ENCODE data around the gene CSF2RB.

The CSF2RB gene

DNA sequence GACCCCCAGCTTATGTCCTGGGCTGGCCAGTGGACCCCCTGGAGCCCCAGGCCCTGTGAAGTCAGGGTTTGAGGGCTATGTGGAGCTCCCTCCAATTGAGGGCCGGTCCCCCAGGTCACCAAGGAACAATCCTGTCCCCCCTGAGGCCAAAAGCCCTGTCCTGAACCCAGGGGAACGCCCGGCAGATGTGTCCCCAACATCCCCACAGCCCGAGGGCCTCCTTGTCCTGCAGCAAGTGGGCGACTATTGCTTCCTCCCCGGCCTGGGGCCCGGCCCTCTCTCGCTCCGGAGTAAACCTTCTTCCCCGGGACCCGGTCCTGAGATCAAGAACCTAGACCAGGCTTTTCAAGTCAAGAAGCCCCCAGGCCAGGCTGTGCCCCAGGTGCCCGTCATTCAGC is 24.6 kb downstream of the CSF2RB start:
- DNase-seq = no peak

DNA sequence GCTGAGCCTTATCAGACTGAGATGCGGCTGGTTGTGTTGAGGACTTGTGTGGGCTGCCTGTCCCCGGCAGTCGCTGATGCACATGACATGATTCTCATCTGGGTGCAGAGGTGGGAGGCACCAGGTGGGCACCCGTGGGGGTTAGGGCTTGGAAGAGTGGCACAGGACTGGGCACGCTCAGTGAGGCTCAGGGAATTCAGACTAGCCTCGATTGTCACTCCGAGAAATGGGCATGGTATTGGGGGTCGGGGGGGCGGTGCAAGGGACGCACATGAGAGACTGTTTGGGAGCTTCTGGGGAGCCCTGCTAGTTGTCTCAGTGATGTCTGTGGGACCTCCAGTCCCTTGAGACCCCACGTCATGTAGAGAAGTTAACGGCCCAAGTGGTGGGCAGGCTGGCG is 25.5 kb downstream of the CSF2RB start:
- no peak for DNase-seq

DNA sequence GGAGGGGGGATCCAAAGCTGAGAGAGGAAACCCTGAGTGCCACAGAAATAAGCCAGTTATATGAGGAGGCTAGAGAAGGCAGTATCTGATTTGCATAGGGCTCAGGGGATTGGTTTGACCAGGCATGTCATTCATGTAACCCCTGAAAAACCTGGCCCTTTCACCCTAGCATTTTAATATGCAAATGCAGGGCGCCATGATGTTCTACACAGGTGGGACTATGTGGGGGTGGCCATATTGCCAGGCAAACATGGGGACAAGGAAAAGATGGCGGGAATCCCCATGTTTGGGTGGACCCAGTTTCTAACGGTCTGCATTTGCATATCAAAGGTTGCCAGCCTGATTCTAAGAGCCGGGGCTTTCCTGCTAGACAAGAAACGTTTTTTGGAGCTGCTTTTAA is 27.2 kb downstream of the CSF2RB start:
- no peak for DNase-seq

DNA sequence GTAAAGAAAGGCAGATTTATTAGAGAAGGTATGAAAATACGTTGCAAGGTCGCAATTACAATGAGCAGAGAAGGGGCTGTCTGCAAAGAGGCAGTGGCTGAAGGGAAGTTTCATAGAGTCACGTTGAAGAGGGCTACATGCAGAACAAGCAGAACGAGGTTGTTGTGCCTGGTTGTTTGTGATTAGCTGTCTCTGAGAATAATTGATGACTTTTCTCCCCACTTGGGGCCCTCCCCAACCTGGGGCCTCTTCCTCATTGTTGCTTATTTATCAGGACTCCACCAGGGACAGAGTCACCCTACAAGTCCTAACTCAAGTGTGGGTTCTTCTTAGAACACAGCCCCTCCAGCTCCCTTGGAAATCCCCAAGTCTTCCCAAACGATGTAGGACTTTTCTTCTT is 29.1 kb downstream of the CSF2RB start:
- DNase-seq = no peak

DNA sequence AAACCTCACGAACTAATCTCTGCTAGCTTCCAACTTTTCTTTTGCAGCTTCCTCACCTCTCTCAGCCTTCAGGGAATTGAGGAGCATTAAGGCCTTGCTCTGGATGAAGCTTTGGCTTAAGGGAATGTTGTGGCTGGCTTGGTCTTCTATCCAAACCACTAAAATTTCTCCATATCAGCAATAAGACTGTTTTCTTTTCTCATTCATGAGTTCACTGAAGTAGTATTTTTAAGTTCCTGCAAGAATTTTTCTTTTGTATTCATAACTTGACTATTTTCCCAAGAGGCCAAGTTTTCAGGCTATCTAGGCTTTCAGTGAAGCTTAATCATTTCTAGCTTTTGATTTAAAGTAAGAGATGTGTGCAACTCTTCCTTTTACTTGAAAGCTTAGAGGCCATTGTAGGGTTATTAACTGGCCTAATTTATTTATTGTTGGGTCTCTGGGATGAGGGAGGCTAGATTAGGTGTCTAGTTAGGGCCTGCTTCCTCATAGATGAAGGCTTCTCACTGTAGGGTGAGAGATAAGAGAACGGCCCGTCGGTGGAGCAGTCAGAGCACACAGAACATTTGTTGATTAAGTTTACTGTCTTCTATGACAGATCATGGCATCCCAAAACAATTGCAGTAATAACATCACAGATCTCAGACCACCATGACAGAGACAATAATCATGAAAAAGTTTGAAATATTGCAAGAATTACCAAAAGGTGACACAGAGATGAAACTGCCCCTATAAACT is 33.2 kb downstream of the CSF2RB start:
- no peak for DNase-seq

DNA sequence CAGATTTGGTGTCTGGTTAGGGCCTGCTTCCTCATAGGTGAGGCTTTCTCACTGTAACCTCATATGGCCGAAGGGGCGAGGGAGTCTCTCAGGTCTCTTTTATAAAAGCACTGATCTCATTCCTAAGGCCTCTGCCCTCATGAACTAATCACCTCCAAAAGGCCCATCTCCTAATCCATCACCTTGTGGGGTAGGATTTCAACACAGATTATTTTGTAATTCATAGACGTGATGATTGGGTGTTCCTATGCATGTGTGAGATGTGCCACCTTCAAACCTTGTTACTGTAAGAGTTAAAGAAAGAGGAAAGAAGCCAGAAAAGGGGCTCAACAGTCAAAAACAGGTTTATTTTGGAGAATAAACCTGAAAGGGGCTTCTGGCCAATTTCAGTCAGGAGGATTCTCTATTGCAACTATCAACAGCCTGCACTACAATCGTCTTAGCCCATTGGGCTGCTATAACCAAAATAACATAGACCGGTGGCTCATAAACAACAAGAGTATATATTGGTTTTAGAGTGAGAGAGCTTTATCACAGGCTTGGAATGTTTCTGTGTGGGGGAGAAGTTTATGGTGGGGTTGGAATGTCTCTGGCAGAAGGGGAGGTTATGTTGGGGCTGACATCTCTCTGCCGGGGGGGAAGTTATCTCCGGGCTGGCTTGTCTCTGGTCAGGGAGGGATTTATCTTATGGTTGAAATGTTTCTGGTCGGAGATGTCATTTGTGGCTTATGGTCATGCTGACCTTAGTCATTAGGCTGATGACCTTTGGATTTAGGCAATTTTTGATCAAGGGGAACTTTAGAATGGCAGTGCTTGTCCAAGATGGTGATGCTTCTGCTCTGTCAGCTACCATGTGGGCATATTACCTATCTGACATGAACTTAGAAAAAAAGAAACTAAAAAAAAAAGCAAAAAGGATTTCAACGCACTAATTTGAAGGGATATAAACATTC is 35.1 kb downstream of the CSF2RB start:
- no peak for DNase-seq

DNA sequence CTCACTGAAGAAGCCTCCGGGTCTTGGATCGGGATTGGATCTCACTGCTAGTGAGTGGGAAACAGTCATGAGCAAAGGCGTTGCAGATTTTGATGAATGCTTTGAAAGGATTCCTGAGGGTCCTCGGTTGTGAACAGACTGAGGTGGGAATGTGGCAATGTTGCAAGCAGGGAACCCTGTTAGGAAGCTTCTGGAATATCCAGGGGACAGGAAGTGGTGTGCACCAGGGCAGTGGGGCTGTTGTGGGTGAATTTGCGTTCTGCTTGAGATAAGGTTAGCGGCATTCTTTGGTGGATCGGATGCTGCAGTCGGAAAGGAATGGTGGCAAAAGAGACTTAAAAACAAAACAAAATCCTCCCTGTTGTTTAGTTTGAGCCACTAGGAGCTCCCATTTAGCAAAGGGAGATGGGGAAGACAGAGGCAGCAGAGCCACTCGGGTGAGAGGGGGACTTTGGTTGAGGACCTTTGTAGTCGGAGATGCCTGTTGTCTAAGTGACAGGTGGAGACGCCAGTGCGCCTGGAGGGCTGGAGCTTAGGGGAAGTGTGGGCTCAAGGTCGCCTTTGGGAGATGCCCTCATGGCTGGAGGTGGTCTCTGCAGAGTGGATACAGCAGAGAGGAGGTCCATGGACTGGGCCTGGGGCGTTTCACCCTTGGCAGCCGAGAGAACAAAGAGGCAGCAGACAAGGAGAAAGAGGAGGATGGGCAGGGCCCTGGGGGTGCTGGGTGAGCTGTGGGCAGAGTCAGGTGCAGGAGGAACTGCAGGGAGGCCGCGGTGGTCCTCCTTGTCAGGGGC is 37.6 kb downstream of the CSF2RB start:
- DNase-seq = no peak

DNA sequence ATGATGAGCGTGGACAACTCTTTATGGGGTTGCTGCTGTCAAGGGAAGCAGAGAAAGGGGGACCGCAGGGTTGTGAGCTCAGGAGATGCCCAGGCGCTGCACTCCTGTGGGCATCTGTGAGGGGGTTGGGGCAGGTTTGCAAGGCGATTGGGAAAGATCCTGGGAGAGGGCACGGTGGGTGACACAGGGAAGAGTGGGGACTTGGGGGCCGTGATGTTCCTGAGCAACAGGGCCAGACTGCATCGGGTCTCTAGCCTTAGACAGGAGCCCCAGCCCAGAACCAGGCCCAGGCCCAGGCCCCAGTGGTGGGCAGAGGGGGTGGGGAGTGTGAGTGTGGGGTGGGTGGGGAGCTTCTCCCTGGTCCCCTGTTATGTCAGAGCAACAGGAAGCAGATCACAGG is 38.3 kb downstream of the CSF2RB start:
- no peak for DNase-seq

DNA sequence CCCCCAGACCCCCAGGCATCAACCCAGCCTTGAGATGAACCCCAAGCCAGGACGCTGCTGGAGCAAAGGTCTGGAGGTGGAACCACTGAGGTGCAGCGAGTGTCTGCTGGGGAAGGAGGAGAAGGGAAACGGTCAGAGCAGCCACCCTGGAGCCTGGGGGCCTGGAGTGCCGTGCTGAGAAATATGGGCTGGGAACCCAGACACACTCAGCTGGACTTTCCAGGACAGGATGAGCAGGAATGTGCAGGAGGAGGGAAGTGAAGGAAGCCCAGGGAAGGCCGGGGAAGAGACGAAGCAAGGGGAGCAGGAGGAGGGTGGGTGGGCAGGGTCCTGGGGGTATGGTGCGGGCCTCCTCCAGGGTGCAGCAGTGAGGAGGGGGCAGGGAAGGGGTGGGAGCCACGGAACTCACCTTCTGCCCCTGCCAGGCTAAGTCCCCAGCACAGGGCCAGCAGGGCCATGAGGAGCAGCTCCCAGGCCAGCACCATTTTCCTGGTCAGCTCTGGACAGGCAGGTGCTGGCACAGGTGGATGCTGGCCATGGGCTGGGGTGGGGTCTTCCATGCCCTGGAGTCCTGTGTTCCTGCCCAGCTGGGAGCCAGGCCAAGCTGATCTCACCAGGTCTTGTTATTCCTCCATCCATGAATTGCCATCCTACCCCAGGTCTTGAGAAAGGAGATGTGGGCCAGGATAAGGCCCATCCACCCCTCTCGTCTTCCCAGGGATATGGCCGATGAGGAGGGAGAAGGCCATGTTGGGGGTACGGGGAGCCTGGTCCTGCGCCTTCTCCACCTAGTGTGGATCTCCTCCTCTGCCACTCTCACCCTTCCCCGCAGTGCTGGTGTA is 40.0 kb downstream of the CSF2RB start:
- DNase-seq = no peak

DNA sequence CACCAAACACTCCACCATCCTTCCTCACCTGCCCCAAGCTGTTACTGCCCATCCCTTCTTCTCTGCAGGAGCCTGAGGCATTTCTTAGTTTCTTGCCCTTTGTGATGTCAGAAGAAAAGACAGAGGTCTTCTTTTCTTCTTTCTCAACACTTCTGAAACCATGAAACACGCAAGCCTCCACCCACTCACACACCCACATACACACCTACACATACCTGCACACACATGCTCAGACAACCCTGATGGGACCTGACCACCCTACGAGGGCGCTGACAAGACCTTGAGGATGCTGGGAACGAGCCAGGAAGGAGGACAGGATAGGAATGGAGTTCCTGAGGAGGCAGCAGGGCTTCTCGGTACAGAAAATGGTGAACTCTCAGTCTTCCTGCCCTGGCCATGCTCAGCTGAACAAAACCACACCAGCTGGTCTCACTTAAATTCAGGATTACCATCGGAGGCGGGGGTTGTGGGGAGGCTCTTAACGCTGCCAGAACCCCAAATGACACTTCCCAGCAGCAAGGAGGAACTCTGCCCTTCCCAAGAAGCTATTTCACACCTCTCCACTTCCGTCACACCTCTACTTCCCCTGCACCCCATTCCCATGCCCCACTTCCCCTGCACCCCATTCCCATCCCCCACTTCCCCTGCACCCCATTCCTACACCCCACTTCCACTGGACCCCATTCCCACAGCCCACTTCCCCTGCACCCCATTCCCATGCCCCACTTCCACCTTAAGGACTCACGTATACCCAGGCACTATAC is 41.0 kb downstream of the CSF2RB start:
- no peak for DNase-seq

DNA sequence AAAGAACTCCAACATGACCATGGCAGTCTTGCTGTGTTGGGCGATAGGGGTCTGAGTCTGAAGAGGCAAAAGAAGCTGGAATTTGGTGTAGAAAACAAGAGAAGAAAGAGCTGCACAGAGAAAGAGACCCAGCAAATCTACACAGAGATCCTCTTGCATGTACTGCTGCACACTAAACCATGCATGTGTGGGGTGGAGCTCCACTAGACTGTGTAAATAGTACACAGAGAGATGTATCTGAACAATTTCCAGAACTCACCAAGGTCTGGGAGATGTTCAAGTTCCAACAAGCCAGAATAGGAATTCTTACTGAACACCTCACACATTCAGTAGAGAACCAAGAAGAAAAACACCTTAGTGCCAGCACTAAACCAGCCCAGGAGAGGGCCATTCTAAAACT is 42.3 kb downstream of the CSF2RB start:
- DNase-seq = no peak

DNA sequence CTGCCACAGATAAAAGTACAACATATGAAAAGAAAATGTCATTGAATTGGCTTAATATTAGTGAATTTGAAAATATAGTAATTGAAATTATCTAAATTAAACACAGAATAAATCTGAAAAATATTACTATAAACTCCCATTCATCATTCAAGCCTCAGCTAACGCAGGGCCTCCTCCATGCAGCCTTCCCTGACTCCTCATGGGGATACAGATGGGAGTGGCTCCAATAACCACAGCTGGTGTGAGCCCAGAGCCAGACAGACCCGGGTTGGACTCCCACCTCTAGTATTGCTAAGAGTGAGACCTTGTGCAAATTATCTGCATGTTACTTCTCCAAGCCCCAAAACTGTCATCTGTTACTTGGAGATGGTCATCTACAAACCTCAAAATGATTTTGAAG is 44.9 kb downstream of the CSF2RB start:
- DNase-seq = no peak

DNA sequence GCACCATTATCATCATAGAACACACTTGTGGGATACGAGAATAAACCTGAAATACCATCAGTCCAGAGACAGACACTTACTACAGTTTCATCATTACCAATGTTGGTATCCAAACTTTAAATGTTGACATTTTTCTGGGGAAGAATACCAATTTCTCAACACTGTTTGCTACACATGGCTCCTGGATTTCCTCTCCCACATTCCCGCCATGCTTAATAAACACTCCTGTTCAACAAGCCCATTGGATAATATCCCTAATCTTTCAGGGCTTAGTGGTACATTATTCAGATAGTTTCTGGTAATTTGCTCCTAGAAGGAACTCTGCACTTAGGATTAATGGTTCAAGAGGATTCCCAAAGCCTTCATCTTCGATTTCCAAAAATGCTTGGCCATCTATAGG is 48.2 kb downstream of the CSF2RB start:
- no peak for DNase-seq

DNA sequence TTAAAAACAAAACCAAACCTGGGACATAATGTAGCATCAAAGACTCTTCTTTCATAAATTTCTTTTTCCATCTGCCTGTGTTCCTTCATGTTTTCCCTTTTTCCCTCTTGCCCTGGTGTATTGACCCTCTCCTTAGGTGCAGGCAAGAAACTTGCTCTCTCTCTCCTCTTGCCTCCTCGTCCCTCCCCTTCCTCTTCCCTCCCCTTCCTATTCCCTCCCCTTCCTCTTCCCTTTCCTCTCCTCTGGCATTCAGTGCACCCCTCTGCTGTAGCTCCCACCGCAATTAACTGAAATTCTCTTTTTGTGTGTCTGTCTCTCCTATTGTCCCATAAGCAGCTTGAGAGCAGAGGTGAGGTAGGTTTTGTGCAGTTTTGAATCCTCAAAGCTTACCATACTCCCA is 49.9 kb downstream of the CSF2RB start:
- DNase-seq = no peak

DNA sequence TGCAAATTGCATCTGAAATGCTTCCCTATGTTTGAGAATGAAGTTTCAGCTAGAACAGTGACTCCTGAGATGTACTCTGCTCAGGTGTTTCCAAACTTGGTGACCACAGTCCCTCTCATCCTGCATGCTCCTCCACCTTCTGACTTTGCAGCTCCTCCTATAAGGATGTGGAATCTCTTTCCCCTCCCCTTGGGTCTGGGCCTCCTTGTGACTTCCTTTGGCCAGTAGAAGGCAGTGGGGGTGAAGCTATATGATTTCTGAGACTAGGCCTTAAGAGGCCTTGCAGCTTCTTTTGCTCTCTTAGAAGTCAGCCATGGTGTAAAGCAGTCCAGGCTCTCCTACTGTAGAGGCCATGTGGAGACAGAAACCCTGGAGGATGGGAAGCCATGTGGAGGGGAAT is 50.7 kb downstream of the CSF2RB start:
- no peak for DNase-seq

DNA sequence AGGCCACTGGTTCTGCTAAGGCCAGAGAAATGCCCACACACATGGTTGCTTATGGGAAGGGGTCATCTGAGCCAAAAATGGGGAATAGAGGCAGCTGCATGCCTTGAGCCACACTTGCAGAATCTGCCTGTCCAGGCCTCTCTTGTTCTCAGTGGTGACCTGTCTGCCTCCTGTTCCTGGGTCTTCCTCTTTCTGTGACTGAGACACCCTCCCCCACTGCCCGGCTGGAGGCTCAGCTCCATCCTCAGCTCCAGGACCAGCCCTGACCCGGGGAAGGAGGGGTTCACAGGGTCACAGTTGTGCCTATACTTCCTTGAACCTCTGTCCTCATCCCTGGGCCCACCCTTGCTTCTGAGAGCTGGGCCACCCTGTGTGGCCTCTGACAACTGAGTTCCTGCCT is 52.3 kb downstream of the CSF2RB start:
- no peak for DNase-seq

DNA sequence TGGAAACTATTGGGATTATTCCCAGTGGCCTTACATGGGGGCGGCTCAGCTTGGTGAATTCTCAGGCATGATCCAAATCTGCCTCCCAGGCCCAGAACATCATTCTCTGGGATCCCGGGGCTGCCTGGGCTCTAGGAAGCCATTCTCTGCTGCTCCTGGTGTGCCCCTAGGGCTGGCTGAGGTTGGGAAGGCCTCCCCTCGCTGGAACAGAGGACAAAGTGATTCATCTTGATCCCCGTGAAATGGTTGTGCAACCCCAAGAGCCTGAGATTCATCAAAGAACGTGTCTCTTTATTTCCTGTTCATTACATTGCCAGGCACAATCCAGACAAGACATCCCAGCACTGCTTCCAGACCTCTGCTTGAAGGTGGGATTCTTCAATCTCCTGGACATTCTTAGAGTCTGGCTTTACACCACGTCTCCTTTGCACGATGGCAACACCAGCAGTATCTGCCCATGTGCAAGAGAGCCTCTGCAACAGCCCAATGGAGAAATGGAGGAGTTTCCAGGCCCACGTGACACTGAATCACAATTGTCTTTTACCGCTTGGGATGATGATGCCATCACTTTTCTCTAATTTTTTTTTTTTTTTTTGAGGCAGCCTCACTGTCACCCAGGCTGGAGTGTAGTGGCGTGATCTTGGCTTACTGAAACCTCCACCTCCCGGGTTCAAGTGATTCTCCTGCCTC is 53.6 kb downstream of the CSF2RB start:
- no peak for DNase-seq

DNA sequence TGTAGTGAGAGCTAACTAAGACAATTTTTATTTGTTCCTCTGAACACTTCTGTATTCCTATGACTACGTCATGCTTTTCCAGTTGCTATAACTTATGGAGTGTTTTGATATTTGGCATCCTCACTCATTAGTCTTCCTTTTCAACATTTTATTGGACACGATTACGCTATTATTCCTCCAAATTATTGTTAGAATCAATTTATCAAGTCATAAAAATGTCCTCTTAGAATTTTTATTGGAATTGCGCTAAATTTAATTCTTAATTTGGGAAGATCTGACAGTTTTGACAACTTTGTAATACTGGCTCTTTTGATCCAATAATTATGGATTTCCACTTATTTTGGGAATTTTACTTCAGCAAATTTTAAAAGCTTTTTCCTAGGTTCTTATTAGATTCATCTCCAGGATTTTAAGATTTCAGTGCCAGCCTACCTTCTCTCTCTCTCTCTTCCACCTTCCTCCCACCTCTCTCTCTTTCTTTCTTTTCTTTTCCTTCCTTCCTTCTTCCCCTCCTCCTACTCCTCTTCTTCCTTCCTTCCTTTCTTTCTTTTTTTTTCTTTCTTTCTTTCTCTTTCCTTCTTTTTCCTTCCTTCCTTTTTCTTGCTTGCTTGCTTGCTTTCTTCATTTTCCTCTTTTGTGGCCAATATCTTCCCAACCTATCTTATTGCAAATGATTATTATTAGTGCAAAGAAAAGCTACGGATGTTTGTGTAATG is 55.0 kb downstream of the CSF2RB start:
- DNase-seq = no peak

DNA sequence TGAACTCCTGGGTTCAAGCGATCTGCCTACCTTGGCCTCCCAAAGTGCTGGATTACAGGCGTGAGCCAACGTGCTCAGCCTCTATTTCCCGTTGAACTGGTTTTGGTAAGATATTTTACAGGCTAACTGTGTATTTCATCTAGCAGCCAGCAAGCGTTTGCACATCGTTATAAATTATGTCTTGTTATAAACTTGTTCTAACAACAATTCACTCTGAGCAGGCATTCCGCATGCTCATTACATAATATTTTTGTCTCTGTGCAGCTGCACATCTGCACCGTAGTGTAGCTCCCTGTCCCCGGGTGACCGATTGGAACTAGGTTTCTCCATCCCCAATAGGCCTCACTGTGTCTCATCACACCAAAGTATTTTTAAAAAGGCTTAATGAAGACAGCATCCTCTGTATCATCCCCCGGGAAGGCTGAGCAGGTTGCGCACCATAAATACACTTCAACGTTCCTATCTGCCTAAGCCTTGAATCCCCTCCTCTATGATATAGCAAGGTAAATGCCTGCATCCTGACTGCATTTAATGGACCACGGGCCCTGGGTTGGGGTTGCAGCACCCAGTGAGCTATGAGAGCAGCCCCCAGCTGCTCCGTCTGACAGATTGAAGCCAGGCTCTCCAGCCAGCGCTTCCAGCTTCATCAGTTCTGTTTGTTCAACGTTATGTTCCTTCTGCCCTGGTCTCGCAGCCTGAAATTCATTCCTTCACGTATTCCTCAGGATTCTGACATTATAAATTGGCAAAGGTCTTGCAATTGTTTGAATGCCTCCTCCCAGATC is 58.1 kb downstream of the CSF2RB start:
- no peak for DNase-seq

DNA sequence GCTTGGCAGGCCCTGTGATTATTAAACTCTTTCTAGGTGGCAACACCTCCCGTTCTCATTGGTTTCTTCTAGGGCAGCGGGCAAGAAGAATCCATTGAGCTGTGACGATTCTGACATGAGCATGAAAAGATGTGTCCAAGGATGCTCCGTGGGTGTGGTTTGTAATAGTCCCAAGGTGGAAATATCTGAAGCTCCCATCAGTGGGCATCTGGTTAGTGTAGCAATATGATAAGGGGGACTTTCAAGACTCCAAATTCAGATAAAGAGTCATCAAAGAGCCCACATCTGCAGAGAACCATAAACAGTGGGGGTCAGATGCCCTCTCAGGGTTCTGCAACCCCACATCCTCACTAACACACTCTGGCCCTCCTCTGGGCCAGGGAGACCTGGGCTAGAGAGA is 63.2 kb downstream of the CSF2RB start:
- no peak for DNase-seq
